ENCODE data around the gene ACO2.
A peak's percentile ranks its signal among the peaks of the same experiment; 100 is the strongest.
"Not testable (repeated sequence)": the region's sequence is repeated elsewhere in the genome, so short reads cannot be mapped to it uniquely, and the experiment has no call there.

The ACO2 gene

DNA sequence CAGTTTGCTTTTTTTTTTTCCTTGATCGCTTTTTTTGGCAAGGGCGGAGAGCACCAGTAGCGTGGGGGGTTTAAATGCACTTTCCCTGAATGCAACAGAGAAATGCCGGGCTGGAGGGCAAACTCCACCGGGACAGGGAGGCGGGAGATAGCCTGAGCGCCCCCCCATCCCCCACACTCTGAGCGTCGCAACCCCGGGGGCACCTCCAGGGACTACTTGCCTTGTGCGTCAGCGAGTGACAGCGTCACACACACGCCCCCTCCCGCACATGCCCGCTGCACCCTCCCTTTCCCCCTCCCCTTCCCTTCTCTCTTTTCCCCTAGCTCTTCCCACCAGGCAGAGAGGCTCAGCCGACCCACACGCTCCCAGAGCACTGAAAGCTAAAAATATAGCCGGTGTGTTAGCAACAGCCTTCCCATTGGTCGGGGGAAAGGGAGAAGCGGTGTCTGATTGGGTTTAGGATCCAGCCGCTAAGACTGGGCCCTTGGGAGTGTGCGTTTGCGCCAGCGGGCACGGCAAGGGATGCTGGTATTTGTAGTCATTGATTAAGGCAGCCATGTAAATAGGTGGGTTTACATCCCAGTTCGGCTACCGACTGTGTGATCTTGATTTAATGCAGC lies 20.6 kb upstream of the ACO2 start:
- peak; percentile 86 for DNase-seq (ENCODE audit: low read depth)

DNA sequence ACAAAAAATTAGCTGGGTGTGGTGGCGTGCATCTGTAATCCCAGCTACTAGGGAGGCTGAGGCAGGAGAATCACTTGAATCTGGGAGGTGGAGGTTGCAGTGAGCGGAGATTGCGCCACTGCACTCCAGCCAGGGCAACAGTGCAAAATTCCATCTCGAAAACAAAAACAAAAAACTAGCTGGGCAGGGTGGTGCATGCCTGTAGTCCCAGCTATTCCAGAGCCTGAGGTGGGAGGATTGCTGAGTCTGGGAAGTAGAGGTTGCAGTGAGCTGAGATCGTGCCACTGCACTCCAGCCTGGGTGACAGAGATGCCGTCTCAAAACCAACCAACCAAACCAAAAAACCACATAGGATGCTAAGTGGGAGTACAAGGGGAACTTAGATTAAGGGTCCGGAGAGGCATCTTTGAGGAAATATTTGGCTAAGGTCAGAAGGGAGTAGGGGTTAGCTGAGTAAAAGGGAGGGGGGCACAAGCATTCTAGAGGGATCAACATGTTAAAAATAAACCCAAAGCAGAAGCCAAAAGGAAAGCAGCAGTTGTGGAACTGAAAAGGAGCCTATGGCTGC lies 10.7 kb upstream of the ACO2 start:
- no peak for DNase-seq (ENCODE audit: low read depth)

DNA sequence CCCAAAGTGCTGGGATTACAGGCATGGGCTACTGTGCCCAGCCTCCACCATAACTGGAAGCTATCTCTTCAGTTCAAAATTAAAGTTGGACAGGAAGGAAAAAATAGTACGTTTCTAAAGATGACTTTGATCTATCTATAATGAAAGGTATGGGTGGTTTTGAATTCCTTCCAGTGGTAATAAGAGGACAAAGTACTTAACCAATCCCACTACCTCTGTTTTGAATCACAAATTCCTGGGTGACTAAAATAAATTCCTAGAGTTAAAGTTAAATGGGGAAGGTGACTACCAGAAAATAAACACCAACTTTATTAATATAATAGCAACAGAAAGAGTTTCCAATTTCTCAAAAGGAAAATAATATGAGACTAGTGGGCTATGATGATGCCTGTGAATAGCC lies 9.5 kb upstream of the ACO2 start:
- no peak for DNase-seq (ENCODE audit: low read depth)

DNA sequence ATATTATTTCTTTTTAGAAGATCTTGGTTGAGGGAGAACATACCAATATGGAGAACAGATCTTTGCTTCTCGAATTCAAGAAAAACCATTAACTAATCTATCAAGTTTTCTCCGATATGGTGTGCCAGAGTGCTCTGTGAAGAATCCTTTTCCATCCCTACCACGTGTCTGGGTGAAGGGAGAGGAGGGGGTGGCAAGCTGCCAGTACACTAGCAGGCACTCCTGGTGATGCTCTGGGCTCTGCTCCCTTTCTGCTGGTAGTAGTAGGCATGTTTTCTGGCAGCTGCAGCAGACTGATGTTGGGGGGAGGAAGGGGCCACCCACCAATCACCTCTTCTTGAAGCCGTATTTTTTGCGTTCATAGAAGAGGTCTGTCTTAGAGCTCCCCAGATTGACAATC lies 8.8 kb upstream of the ACO2 start:
- not testable (repeated sequence) for DNase-seq (ENCODE audit: low read depth)

GRCh38 chr22:41461901-41462300 lies 7.0 kb upstream of the ACO2 start:
- DNase-seq (ENCODE audit: low read depth), result no peak

- no peak for DNase-seq (ENCODE audit: low read depth)
Observed at GRCh38 chr22:41469218-41469851, 418 bp downstream of the ACO2 start.

DNA sequence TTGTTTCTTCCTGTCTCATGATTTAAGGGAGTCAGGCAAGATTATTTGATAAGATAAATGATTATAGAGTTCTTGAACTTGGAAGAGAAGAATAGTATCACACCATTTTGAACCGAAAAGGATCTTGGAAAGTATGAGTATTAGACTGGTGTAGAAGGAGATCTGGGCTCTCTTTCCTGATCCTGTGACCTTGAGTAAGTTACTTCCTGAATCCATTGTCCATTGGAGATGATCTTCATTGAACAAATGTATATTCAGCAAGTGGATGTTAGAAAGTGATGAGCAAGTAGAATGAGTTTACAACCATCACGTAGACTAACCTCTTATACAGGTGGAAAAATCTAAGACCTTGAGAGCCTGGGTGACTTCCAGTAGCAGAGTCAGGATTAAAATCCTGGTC lies 2.0 kb downstream of the ACO2 start:
- no peak for DNase-seq (ENCODE audit: low read depth)

DNA sequence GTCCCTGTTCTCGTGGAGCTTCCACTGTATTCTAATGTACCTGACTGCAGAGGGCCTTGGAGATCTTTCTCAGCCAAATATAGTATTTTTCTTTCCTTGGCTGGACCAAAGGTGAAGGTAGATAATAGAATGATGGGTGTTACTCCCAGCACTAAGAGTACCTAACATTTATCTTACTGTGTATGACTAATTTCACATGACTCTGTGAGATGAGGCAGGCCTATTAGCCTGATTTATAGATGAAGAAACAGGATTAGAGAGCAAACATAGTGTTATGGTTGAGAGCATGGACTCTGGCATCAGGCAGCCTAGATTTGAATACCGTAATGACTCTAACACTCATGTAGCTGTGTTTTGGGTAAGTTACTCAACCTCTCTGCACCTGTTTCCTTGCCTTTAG lies 2.7 kb downstream of the ACO2 start:
- no peak for DNase-seq (ENCODE audit: low read depth)

DNA sequence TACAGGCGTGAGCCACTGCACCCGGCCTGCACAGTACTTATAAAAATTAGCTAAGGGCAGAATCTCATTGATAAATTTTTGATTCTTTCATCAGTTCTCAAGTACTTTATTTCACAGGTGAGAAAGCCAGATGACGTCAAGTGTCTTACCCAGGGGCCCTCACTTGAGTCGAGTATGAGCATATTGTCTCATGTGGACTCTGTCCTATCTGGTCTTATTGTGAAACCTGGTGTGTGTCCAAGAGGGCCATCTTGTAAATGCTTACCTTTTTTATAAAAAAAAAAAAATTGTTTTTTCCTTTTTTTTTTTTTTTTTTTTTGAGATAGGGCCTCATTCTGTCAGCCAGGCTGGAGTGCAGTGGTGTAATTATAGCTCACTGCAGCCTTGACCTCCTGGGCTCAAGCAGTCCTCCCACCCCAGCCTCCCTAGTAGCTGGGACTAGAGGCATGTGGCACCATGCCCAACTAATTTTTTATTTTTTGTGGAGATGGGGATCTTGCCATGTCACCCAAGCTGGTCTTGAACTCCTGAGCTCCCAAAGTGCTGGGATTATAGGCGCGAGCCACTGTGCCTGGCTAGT lies 6.0 kb downstream of the ACO2 start:
- no peak for DNase-seq (ENCODE audit: low read depth)

GRCh38 chr22:41478473-41478872 lies 9.6 kb downstream of the ACO2 start:
- DNase-seq (ENCODE audit: low read depth), result no peak

GRCh38 chr22:41478891-41479521 lies 10.1 kb downstream of the ACO2 start:
- no peak for DNase-seq (ENCODE audit: low read depth)

GRCh38 chr22:41479671-41480396 lies 10.9 kb downstream of the ACO2 start:
- DNase-seq (ENCODE audit: low read depth), result no peak

- DNase-seq (ENCODE audit: low read depth), result no peak
Observed at GRCh38 chr22:41480397-41480735, 11.4 kb downstream of the ACO2 start.

GRCh38 chr22:41481131-41481830 lies 12.4 kb downstream of the ACO2 start:
- DNase-seq (ENCODE audit: low read depth), result no peak

DNA sequence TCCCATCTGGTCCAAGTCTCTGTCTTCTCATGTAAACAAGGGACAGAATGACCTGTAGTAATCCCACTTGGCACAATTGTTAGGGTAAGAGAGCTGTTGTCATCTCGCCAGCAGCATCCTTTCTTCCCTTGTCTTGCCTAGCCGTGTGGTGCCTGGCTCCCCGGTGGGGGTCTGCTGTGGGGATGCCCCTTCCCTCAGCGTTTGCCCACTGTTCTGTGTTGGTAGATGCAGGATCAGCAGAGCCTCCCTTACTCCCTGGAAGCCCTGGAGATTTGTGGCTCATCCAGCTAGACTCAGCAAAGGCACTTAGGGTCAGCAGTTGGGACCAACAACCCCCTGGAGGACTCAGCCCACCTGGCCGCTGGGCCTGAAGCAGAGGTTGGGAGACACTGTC lies 13.0 kb downstream of the ACO2 start:
- no peak for DNase-seq (ENCODE audit: low read depth)

DNA sequence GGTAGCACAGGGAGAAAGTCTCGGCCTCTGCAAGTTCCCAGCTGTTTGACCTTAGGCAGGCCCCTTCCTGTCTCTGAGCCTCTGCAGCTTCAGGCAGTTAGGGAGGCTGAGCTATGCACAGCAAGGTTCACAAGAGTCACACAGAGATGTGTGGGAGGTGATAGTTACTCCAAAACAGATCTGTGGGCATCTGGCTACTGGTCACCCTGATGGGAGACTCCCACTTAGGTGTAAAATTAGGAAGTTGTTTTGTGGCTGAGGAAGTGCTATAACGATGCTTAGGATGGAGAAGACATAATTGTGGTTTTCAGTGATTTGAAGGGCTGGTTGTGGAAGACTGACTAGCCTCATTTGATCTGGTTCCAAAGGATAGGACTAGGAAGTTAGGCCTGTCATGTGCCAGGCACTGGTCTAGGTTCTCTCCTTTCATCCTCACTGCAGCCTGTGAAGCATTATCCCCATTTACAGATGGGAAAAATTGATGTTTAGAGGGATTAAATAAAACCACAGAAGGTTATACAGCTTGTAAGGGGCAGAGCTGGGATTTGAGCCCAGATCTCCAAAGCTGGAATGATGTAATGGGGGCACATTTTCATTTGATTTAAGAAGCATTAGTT lies 13.5 kb downstream of the ACO2 start:
- DNase-seq (ENCODE audit: low read depth), result no peak

- no peak for DNase-seq (ENCODE audit: low read depth)
Observed at GRCh38 chr22:41485033-41485432, 16.1 kb downstream of the ACO2 start.

- DNase-seq (ENCODE audit: low read depth), result no peak
Observed at GRCh38 chr22:41487037-41487935, 18.4 kb downstream of the ACO2 start.

- DNase-seq (ENCODE audit: low read depth), result no peak
Observed at GRCh38 chr22:41488076-41488475, 19.2 kb downstream of the ACO2 start.
